PC-9 (cell line): ENCODE measurements around the gene HDAC8. TPM values are rescaled to one million over a fixed set of nuclear protein-coding genes. Genes with fewer than 3 reads are reported as not detected.

Source experiments
- BruUV-seq: library from RNA; stranded (reverse); fragments of 400-500 nt; replicated peaks from 2 replicates; lab custom pipeline; 2021; lab: Mats Ljungman, UMichigan
- CTCF ChIA-PET: fragments of 300-600 bp; sonication (Branson Sonifier 250); formaldehyde crosslinking; loops from one replicate; lab custom pipeline; 2022; ENCODE audit warnings: antibody characterized with exemption; lab: Charles Lee
- POLR2A ChIA-PET: fragments of 300-600 bp; sonication (Branson Sonifier 250); formaldehyde crosslinking; loops from one replicate; lab custom pipeline; 2022; ENCODE audit warnings: antibody characterized with exemption; ENCODE audit not compliant: unreplicated experiment; lab: Charles Lee
- DNase-seq, 2 experiments: peaks; one replicate each; pipeline versions ENCODE4 v3.0.0 to v3.0.0-alpha.2; 2015 to 2022; ENCODE audit warnings: mixed read lengths in 1 of 2
- H2AFZ ChIP-seq: fragments of 200-600 bp; sonication (generic); 2 replicates; pipeline ENCODE4 v1.8.1; 2017; ENCODE audit warnings: antibody characterized with exemption
- H3F3A ChIP-seq: fragments of 200-600 bp; sonication (generic); 2 replicates; pipeline ENCODE4 v1.8.1; 2017; ENCODE audit warnings: antibody characterized with exemption, mild to moderate bottlenecking, low read depth; ENCODE audit not compliant: insufficient read depth
- H3K27ac ChIP-seq: fragments of 200-600 bp; sonication (generic); 2 replicates; pipeline ENCODE4 v1.6.1; 2016; ENCODE audit warnings: mixed run types
- H3K27me3 ChIP-seq: fragments of 200-600 bp; sonication (generic); 2 replicates; pipeline ENCODE4 v1.6.1; 2016; ENCODE audit warnings: low read depth, mixed run types; ENCODE audit not compliant: insufficient read depth
- H3K36me3 ChIP-seq: fragments of 200-600 bp; sonication (generic); 2 replicates; pipeline ENCODE4 v1.6.1; 2016; ENCODE audit warnings: low read depth, mixed run types
- H3K4me1 ChIP-seq: fragments of 200-600 bp; sonication (generic); replicated peaks from 2 replicates; pipeline ENCODE4 v1.6.1; 2016; ENCODE audit warnings: mixed run types; ENCODE audit not compliant: insufficient read depth
- H3K4me2 ChIP-seq: fragments of 200-600 bp; sonication (generic); 2 replicates; pipeline ENCODE4 v1.6.1; 2017; ENCODE audit warnings: mixed run types
- H3K4me3 ChIP-seq: fragments of 200-600 bp; sonication (generic); 2 replicates; pipeline ENCODE4 v1.6.1; 2016; ENCODE audit warnings: mixed run types
- H3K79me2 ChIP-seq: fragments of 200-600 bp; sonication (generic); 2 replicates; pipeline ENCODE4 v1.6.1; 2017; ENCODE audit warnings: low read depth, mixed run types
- H3K9me2 ChIP-seq: fragments of 200-600 bp; sonication (generic); 2 replicates; pipeline ENCODE4 v1.8.1; 2017; ENCODE audit warnings: mild to moderate bottlenecking; ENCODE audit not compliant: insufficient read depth
- H3K9me3 ChIP-seq: fragments of 200-600 bp; sonication (generic); 2 replicates; pipeline ENCODE4 v1.8.1; 2016; ENCODE audit warnings: low read depth; ENCODE audit not compliant: insufficient read depth
- H4K20me1 ChIP-seq: fragments of 200-600 bp; sonication (generic); 2 replicates; pipeline ENCODE4 v1.8.1; 2017; ENCODE audit not compliant: insufficient read depth
- EZH2 ChIP-seq: fragments of 200-600 bp; sonication (generic); IDR thresholded peaks from 2 replicates; pipeline ENCODE4 v1.8.0; 2017; ENCODE audit warnings: antibody characterized with exemption, low read depth
- intact Hi-C: fragments of 100-400 bp; cut with micrococcal nuclease; formaldehyde crosslinking; loops from one replicate; pipeline ENCODE4 v1.10.0; 2022; ENCODE audit not compliant: unreplicated experiment
- total RNA-seq: library from RNA; stranded (reverse); gene quantifications from 2 replicates; pipeline ENCODE4 v1.2.3, GENCODE V29; 2021
- TF ChIP-seq, protein P1 (sequence below): fragments of 200-600 bp; sonication (generic); conservative IDR thresholded peaks from 2 replicates; pipeline ENCODE4 v1.6.1; 2017; ENCODE audit warnings: mixed run types, antibody characterized with exemption, mild to moderate bottlenecking, moderate library complexity

The HDAC8 gene
- total RNA-seq, 1 experiment from 2014 or later, result 61.3 TPM

DNA sequence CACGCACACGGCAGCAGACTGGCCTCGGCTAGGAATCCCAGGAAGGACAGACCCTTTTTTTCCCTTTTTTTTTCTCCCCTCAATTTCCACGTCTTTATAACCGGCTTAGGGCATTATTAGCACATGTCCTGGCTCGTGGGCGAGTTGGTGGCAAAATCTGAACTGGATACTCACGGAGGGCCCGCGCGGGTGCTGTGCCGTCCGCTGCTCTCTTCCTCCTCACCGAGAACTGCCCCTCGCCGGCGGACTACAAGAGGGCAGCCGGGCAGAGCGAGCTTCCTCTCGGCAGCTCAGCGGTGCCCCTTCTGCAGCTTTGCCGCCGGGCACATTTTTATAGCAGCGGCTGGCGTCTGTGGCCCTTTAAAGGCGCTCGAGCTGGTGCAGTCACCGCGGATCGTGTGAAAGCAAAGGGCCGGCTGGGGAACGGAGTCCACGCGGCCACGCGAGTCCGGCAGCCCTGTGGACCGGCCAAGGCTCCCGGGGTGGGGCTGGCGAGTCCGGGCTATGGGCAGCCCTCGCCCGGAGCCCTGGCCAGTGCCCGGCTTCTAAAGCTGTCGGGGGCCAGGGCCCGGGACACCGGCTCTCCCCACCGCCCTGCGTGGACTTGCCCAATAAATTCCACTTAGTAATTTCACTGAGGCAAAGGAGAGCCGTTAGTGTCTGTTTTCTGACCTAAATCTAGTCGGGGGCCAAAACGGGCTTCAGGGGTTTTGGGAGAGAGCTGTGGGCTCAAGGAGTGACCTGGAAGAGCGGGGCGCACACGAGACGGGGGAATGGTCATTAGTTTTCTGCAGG lies 265.6 kb downstream of the HDAC8 start:
- Histone ChIP-seq H3K79me2 (no peaks in the 10 kb centered on the region), H3K4me2 (peak overlapping the region; percentile 87), H3K36me3 (no peaks in the 10 kb centered on the region), H3K9me3 (no peaks in the 10 kb centered on the region), H3K27ac (no peak overlapping the region), H3K27me3 (peaks cover 32% of the 10 kb centered on the region; the same call in 1 of the 2 replicates), H3K4me1 (no peaks in the 10 kb centered on the region), H4K20me1 (no peaks in the 10 kb centered on the region), H3F3A (no peaks in the 10 kb centered on the region), H3K9me2 (no peaks in the 10 kb centered on the region), H2AFZ (peak overlapping the region; percentile 64; the same call in 1 of the 2 replicates), H3K4me3 (peak overlapping the region; percentile 61; the same call in 1 of the 2 replicates)
- intact Hi-C loops, result no loop called here
- BruUV-seq, result no TSS peak
- ChIA-PET CTCF (no interaction called here), POLR2A (interaction anchor here (0.6 to 0.7 kb wide), 2 partner anchors 27 to 261 kb away, joined by 3 to 5 read pairs; no protein-coding TSS in a partner anchor)
- peak; percentile 37 to 52 for DNase-seq
- no peak for TF ChIP-seq EZH2
- TF ChIP-seq, protein P1, sequence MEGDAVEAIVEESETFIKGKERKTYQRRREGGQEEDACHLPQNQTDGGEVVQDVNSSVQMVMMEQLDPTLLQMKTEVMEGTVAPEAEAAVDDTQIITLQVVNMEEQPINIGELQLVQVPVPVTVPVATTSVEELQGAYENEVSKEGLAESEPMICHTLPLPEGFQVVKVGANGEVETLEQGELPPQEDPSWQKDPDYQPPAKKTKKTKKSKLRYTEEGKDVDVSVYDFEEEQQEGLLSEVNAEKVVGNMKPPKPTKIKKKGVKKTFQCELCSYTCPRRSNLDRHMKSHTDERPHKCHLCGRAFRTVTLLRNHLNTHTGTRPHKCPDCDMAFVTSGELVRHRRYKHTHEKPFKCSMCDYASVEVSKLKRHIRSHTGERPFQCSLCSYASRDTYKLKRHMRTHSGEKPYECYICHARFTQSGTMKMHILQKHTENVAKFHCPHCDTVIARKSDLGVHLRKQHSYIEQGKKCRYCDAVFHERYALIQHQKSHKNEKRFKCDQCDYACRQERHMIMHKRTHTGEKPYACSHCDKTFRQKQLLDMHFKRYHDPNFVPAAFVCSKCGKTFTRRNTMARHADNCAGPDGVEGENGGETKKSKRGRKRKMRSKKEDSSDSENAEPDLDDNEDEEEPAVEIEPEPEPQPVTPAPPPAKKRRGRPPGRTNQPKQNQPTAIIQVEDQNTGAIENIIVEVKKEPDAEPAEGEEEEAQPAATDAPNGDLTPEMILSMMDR, result no peak

DNA sequence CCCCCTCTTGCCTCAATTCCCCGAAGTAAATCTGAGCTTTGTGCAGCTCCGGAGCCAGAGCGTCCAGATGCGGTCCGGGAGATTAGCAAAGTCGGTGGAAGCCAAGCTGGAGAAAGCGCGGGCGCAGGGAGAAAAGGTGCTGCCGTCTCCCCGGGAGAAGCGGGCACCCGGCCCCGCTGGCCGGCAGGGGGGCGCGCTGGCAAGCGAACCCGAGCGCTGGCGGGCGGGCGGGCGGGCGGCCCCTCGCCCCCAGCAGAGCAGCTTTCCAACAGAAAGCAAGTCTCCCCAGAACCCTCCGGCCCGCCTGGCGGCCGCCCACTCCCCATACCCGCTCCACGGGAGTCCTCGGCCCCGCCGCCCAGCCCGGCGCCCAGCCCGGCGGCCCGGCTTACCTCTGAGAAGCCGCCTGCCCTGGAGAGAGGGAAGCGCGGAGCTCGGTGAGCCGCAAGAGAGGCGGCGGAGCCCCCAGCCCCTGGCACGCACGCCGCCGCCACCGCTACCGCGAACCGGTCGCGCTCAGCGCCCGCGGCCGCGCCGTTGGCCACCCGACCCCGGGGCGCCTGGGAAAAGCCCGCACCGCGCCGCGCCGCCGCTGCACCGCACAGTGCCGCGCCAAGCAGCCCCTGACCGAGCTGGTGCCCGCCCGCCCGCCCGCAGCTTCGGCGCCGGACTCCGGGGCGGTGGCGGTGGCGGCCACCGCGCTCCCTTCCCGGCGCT lies 266.4 kb downstream of the HDAC8 start:
- H3K27me3 ChIP-seq, result peaks cover 32% of the 10 kb centered on the region; the same call in 1 of the 2 replicates
- H3K9me2 ChIP-seq, result no peaks in the 10 kb centered on the region
- no peaks in the 10 kb centered on the region for H3K79me2 ChIP-seq
- DNase-seq, result no peak
- no peaks in the 10 kb centered on the region for H3K9me3 ChIP-seq
- POLR2A ChIA-PET, result no interaction called here
- intact Hi-C loops, result no loop called here
- TF ChIP-seq, protein P1, result no peak
- 0 out of 2 replicates have a peak, but pooled peaks have one; percentile 32 for TF ChIP-seq EZH2
- H3K36me3 ChIP-seq, result no peaks in the 10 kb centered on the region
- 0 out of 2 replicates have a peak overlapping the region, but pooled peaks have one; percentile 64 for H2AFZ ChIP-seq
- no peaks in the 10 kb centered on the region for H3K4me1 ChIP-seq
- CTCF ChIA-PET, result interaction anchor here (0.7 kb wide), 2 partner anchors 10 to 950 kb away, joined by 9 to 13 read pairs; no protein-coding TSS in a partner anchor
- H3F3A ChIP-seq, result no peaks in the 10 kb centered on the region
- no peaks in the 10 kb centered on the region for H4K20me1 ChIP-seq
- BruUV-seq, result no TSS peak
- H3K27ac ChIP-seq, result no peak overlapping the region
- H3K4me2 ChIP-seq, result peak overlapping the region; percentile 87
- peak overlapping the region; percentile 61; the same call in 1 of the 2 replicates for H3K4me3 ChIP-seq
